Fibroblast of villous mesenchyme (primary cell): Measurements from ENCODE around the gene HEXIM2. TPM values are rescaled to one million over a fixed set of nuclear protein-coding genes. Genes with fewer than 3 reads are reported as not detected.

Experiments
- DNase-seq: peaks from one replicate; pipeline ENCODE4 v3.0.0-alpha.2; 2010; ENCODE audit warnings: low read depth
- H3K4me3 ChIP-seq: 2 replicates; pipeline ENCODE4 v1.5.1; 2011; ENCODE audit warnings: low read depth, mild to moderate bottlenecking, low read length
- total RNA-seq: library from RNA; depleted of rRNA; stranded (reverse); fragments of >200 nt; gene quantifications from 2 replicates; pipeline ENCODE4 v1.2.3, GENCODE V29; 2012
- TF ChIP-seq, protein P1 (sequence below): IDR thresholded peaks from 2 replicates; pipeline ENCODE4 v1.5.1; 2012; ENCODE audit warnings: low read depth, mild to moderate bottlenecking, low read length; ENCODE audit not compliant: insufficient read depth

The HEXIM2 gene
- total RNA-seq, 1 donor, result 6.9 TPM

DNA sequence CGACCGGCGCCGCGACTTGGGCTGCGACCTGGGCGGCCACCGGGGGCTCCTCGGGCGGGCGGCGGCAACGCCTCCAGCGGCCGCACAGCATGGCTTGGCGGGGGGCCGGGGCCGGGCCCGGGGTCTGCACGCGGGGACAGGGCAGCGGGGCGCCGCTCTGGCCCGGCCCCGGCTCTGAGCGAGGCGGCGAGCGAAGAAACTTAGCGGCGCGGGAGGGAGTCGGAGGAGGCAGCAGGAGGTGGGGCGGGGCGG is 29.4 kb upstream of the HEXIM2 start, which contains the start of gene PLCD3:
TSS of gene PLCD3 (minus strand) at position 196 of the 252 bp plus-strand sequence. CDS start at position 91, 105 bp downstream.
- H3K4me3 ChIP-seq, result peak within 1 kb of the TSS; percentile 93
- TF ChIP-seq, protein P1, sequence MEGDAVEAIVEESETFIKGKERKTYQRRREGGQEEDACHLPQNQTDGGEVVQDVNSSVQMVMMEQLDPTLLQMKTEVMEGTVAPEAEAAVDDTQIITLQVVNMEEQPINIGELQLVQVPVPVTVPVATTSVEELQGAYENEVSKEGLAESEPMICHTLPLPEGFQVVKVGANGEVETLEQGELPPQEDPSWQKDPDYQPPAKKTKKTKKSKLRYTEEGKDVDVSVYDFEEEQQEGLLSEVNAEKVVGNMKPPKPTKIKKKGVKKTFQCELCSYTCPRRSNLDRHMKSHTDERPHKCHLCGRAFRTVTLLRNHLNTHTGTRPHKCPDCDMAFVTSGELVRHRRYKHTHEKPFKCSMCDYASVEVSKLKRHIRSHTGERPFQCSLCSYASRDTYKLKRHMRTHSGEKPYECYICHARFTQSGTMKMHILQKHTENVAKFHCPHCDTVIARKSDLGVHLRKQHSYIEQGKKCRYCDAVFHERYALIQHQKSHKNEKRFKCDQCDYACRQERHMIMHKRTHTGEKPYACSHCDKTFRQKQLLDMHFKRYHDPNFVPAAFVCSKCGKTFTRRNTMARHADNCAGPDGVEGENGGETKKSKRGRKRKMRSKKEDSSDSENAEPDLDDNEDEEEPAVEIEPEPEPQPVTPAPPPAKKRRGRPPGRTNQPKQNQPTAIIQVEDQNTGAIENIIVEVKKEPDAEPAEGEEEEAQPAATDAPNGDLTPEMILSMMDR, result no peak
- no peak for DNase-seq

DNA sequence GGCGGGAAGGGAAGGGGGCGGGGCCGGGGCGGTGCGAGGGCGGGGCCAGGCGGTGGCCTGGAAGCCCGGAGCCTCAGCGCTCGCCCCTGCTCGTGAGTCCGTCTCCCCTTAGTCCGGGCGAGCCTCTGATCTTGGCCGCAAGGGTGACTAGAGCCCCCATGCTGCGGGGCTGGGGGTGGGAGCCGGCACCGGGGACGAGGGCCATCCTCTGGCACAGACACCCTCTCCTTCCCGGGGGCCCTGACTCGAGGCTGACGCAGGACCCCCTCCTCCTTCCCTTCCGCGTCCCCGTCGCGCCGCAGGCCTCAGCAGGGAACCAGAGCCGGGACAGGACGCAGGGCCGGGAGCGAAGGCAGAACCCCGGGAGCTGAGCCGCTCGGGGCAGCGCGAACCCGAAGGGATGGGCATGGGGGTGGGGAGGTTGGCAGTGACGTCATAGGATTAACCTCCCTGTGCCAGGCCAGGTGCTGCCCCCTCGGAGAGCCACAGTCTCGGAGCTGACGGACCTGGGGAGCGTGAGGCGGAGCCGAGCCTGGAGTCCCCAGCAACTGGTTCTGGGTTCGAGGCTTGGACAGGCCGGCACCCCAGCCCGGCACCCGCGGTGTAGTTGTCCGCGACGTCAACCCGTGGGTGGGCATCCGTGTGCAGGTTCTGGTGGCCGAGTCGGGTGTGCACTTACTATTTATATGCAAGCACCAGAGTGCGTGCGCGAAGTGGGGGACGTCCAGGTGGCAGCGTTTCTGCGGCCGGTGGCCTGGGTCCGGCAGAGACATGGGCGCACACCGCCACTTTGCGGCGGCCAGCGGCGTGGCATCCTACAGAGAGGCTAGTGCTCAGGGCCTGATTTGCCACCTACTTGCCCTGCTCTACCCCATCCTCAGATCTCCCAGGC is 28.9 kb upstream of the HEXIM2 start:
- DNase-seq, result peak; percentile 82
- TF ChIP-seq, protein P1, result peak; percentile 73

DNA sequence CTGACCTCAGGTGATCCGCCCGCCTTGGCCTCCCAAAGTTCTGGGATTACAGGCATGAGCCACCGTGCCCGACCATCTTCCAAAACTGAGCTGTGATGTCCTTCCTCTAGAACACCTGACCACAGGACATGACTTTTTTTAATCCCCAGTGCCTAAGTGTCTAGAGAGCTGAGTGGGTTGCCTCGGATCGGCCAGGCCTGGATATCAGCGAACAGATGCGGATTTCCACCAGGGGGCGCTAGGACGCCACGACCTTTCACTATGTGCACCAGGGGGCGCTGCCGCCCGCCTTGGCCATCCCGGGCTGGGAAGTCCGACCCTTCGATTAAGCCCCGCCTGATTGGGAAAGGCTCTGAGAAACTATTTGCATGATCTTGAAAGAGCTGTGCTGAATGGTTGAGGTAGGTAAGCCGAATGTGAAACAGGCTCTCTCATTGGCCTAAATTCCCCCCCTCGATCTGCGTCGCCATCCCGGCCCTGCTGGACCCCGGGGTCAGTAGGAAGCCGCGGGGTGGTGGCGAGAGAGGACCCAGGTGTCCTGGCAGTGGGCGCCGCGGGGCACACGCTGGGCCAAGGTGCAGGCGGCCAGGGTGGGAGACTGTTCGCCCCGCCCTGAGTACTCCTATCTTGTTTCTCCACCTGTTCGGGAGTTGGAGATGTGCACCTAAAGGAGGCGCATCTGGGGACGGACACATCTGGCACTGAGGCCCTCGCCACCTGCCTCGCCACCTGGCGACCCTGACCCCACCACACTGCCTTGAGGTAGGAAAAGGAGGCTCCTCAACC is 26.3 kb upstream of the HEXIM2 start, which contains the start of gene ACBD4:
TSS of gene ACBD4 (plus strand) at position 496 of the 786 bp plus-strand sequence. CDS start 458 bp downstream, outside the sequence.
- peak; percentile 98 for DNase-seq
- TF ChIP-seq, protein P1, result peak; percentile 100
- peak within 1 kb of the TSS; percentile 69 for H3K4me3 ChIP-seq

More for the DNA sequence above, 28.9 kb upstream of the HEXIM2 start:
- peak overlapping the region; percentile 93 for H3K4me3 ChIP-seq

DNA sequence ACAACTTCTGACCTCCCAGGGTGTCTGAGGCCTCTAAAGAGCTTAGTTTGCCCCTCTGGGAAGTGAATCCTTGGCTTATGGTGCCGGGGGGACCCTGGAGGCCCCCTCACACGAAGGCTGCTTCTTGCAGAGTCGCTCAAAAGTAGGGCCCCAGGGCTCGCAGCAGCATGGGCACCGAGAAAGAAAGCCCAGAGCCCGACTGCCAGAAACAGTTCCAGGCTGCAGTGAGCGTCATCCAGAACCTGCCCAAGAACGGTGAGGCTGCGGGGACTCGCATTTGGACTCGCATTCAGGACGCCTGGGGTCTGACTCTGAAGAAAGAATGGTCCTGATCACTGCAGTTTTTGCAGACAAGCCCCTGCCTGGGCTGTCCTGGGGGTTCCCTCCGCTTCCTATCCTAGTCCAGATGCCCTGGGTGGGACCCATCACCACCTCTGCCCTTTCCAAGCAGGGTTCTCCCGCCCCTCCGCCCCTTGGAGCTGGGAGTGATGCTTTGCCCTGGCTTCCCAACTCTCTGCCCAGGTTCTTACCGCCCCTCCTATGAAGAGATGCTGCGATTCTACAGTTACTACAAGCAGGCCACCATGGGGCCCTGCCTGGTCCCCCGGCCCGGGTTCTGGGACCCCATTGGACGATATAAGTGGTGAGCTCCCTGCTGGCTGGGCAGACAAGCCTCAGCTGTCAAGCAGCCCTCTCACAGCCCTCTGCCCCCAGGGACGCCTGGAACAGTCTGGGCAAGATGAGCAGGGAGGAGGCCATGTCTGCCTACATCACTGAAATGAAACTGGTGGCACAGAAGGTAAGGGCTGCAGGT is 25.5 kb upstream of the HEXIM2 start:
- peak overlapping the region; percentile 69 for H3K4me3 ChIP-seq
- no peak for DNase-seq
- TF ChIP-seq, protein P1, result no peak

DNA sequence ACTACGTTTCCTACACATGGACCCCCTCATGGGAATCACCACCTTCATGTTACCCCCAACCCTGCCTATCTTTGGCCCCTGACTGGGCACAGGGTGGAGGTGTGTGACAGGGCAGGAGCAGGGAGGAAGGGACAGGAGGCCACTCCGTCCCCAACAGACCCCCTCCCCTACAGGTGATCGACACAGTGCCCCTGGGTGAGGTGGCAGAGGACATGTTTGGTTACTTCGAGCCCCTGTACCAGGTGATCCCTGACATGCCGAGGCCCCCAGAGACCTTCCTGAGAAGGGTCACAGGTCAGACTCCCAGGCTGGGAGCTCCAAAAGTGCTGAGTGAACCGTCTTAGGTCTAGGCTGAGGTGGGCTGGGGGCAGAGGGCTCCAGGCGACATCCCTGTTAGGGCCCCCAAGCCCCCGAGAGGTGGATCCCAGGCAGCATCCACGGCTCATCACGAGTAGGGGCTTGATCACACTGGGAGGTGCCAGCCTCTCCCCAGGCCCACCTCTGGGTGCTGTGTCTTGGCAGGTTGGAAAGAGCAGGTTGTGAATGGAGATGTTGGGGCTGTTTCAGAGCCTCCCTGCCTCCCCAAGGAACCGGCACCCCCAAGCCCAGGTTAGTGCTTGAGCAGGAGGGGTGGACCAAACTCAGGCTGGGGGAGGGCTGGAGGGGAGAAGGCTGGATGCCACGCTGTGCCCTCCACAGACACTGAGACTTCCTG is 24.7 kb upstream of the HEXIM2 start:
- no peak for DNase-seq
- H3K4me3 ChIP-seq, result no peak overlapping the region
- TF ChIP-seq, protein P1, result no peak
